ENCODE results near the gene TOM1L2.
A peak's percentile ranks its signal among the peaks of the same experiment; 100 is the strongest.
"Not testable (repeated sequence)": the region's sequence is repeated elsewhere in the genome, so short reads cannot be mapped to it uniquely, and the experiment has no call there.

The TOM1L2 gene

GRCh38 chr17:17819111-17819510 is 153.1 kb downstream of the TOM1L2 start:
- DNase-seq (ENCODE audit: low spot score) = no peak

- DNase-seq (ENCODE audit: low spot score) = no peak
These were observed 154.1 kb downstream of the TOM1L2 start for GRCh38 chr17:17818088-17818526.

- no peak for DNase-seq (ENCODE audit: low spot score)
These were observed 154.7 kb downstream of the TOM1L2 start for GRCh38 chr17:17817552-17817947.

GRCh38 chr17:17816831-17817551 is 155.2 kb downstream of the TOM1L2 start:
- no peak for DNase-seq (ENCODE audit: low spot score)

GRCh38 chr17:17816240-17816814 is 155.9 kb downstream of the TOM1L2 start:
- DNase-seq (ENCODE audit: low spot score) = no peak

- peak; percentile 58 for DNase-seq (ENCODE audit: low spot score)
These were observed 156.6 kb downstream of the TOM1L2 start for GRCh38 chr17:17815436-17816200.

- DNase-seq (ENCODE audit: low spot score) = no peak
These were observed 157.2 kb downstream of the TOM1L2 start for GRCh38 chr17:17815062-17815406.

GRCh38 chr17:17814162-17815061 is 157.8 kb downstream of the TOM1L2 start:
- no peak for DNase-seq (ENCODE audit: low spot score)

GRCh38 chr17:17813725-17814095 is 158.5 kb downstream of the TOM1L2 start:
- no peak for DNase-seq (ENCODE audit: low spot score)

GRCh38 chr17:17813055-17813724 is 159.0 kb downstream of the TOM1L2 start:
- DNase-seq (ENCODE audit: low spot score) = no peak

- peak; percentile 69 for DNase-seq (ENCODE audit: low spot score)
These were observed 159.8 kb downstream of the TOM1L2 start for GRCh38 chr17:17812211-17813054.

GRCh38 chr17:17811381-17812210 is 160.6 kb downstream of the TOM1L2 start:
- no peak for DNase-seq (ENCODE audit: low spot score)

- no peak for DNase-seq (ENCODE audit: low spot score)
These were observed 161.3 kb downstream of the TOM1L2 start for GRCh38 chr17:17810895-17811248.

GRCh38 chr17:17810084-17810894 is 161.9 kb downstream of the TOM1L2 start:
- no peak for DNase-seq (ENCODE audit: low spot score)

- no peak for DNase-seq (ENCODE audit: low spot score)
These were observed 162.6 kb downstream of the TOM1L2 start for GRCh38 chr17:17809531-17810083.

GRCh38 chr17:17808706-17809432 is 163.3 kb downstream of the TOM1L2 start:
- DNase-seq (ENCODE audit: low spot score) = no peak

GRCh38 chr17:17808200-17808599 is 164.0 kb downstream of the TOM1L2 start:
- not testable (repeated sequence) for DNase-seq (ENCODE audit: low spot score)

- no peak for DNase-seq (ENCODE audit: low spot score)
These were observed 164.8 kb downstream of the TOM1L2 start for GRCh38 chr17:17807440-17807839.
